Activated CD8-positive, alpha-beta T cell treated with anti-CD3 and anti-CD28 coated beads, Interleukin-2, amount 10 ng/mL, durations not matched to agents 7 days and 5 days (primary cell): ENCODE results near the gene ABI1. TPM values are rescaled to one million over a fixed set of nuclear protein-coding genes. Genes with fewer than 3 reads are reported as not detected.

Experiments used
- ATAC-seq: fragments of 150-1000 bp; cut with Tn5 transposase; one replicate; pipeline ENCODE4 v1.10.0; 2021; ENCODE audit warnings: moderate library complexity
- CTCF ChIA-PET: fragments of 350-600 bp; sonication (Branson Sonifier 250); formaldehyde crosslinking; loops from one replicate; lab custom pipeline; 2021; ENCODE audit warnings: antibody characterized with exemption; lab: Charles Lee
- POLR2A ChIA-PET: fragments of 350-600 bp; sonication (Branson Sonifier 250); formaldehyde crosslinking; loops from one replicate; lab custom pipeline; 2021; ENCODE audit warnings: antibody characterized with exemption; lab: Charles Lee
- DNase-seq: peaks from one replicate; pipeline ENCODE4 v3.0.0-alpha.2; 2020
- H3K27ac Mint-ChIP-seq: one replicate; pipeline ENCODE4 v1.8.0; 2021; ENCODE audit warnings: mild to moderate bottlenecking, mixed read lengths
- H3K27me3 Mint-ChIP-seq: one replicate; pipeline ENCODE4 v1.8.0; 2021; ENCODE audit warnings: low read depth, mixed read lengths
- H3K36me3 Mint-ChIP-seq: one replicate; pipeline ENCODE4 v1.8.0; 2021; ENCODE audit warnings: low read depth, mixed read lengths
- H3K4me1 Mint-ChIP-seq: one replicate; pipeline ENCODE4 v1.8.0; 2021; ENCODE audit warnings: low read depth, mixed read lengths
- H3K4me3 Mint-ChIP-seq: one replicate; pipeline ENCODE4 v1.8.0; 2021; ENCODE audit warnings: mild to moderate bottlenecking, mixed read lengths
- H3K9me3 Mint-ChIP-seq: one replicate; pipeline ENCODE4 v1.8.0; 2022; ENCODE audit warnings: mixed read lengths; ENCODE audit not compliant: insufficient read depth
- total RNA-seq, 2 experiments: library from RNA; stranded (reverse); gene quantifications; one replicate each; pipeline ENCODE4 v1.2.3, GENCODE V29; 2021

ABI1 gene
- total RNA-seq, 2 experiments from 2014 or later = 46.9 to 49.7 TPM

DNA sequence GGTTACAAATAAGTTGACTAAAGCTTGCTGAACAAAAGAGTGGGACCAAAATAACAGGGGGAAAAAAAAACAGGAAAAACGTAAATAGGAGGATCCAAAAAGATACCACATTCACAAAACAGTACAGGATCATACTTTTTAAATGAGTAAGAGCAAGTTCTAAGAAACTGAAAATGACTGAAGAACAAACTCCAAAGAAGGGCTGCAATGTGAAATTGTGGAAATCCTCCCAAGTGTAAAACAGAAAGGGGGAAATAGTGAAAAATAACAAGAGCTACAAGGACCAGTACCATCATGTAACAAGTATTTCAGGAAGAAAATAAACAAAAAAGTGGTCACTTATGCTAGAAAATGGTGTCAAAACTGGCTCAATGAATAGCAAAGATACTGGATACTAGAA, 116.9 kb downstream of the ABI1 start:
- CTCF ChIA-PET = interaction anchor here (1.6 kb wide), 1 partner anchor 18 kb away, joined by 5 read pairs; no protein-coding TSS in a partner anchor
- DNase-seq = no peak
- Mint-ChIP-seq H3K4me1 (peaks cover 19% of the 10 kb centered on the region), H3K27me3 (no peaks in the 10 kb centered on the region), H3K4me3 (no peak overlapping the region), H3K36me3 (peaks cover 62% of the 10 kb centered on the region), H3K9me3 (no peaks in the 10 kb centered on the region), H3K27ac (peak overlapping the region; percentile 4)
- POLR2A ChIA-PET = interaction anchor here (0.6 kb wide), 1 partner anchor 62 kb away, joined by 3 read pairs; no protein-coding TSS in a partner anchor
- ATAC-seq = no peak

- ChIA-PET POLR2A (no interaction called here), CTCF (interaction anchor here (1.6 kb wide), 1 partner anchor 17 kb away, joined by 5 read pairs; no protein-coding TSS in a partner anchor)
- ATAC-seq (no peak), DNase-seq (no peak)
- H3K27ac Mint-ChIP-seq = peak overlapping the region; percentile 0
- H3K36me3 Mint-ChIP-seq = peaks cover 63% of the 10 kb centered on the region
- H3K9me3 Mint-ChIP-seq = no peaks in the 10 kb centered on the region
- no peaks in the 10 kb centered on the region for H3K27me3 Mint-ChIP-seq
- peaks cover 22% of the 10 kb centered on the region for H3K4me1 Mint-ChIP-seq
- no peak overlapping the region for H3K4me3 Mint-ChIP-seq
These were observed 117.7 kb downstream of the ABI1 start for GRCh38 chr10:26743091-26743490.

DNA sequence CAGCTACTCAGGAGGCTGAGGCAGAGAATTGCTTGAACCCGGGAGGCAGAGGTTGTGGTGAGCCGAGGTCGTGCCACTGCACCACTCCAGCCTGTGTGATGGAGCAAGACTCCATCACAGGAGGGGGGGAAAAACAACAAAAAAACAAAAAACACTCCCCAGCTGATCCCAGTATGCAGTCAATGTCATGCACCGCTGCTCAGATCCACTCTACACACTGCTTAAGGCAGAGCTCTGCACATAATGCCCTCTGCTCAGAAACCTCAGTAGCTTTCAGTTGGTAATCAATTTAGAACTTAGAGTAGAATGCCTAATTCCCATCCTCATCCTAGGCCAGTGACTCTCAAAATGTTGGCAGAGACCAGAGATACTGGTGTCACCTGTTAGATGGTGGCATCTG, 119.4 kb downstream of the ABI1 start:
- Mint-ChIP-seq H3K4me1 (peaks cover 33% of the 10 kb centered on the region), H3K36me3 (peaks cover 70% of the 10 kb centered on the region), H3K27ac (no peak overlapping the region)

GRCh38 chr10:26739071-26739631, 121.6 kb downstream of the ABI1 start:
- H3K4me1 Mint-ChIP-seq = peaks cover 33% of the 10 kb centered on the region
- no peaks in the 10 kb centered on the region for H3K9me3 Mint-ChIP-seq
- no peak overlapping the region for H3K4me3 Mint-ChIP-seq

More for the DNA sequence above, 119.4 kb downstream of the ABI1 start:
- H3K9me3 Mint-ChIP-seq = no peaks in the 10 kb centered on the region
- H3K4me3 Mint-ChIP-seq = no peak overlapping the region
- no peak for ATAC-seq
- CTCF ChIA-PET = interaction anchor here (1.5 to 4.5 kb wide), 2 partner anchors 10 to 15 kb away, joined by 6 to 26 read pairs; no protein-coding TSS in a partner anchor
- DNase-seq = no peak
- H3K27me3 Mint-ChIP-seq = no peaks in the 10 kb centered on the region
- POLR2A ChIA-PET = interaction anchor here (2.2 kb wide), 1 partner anchor 119 kb away, joined by 6 read pairs; no protein-coding TSS in a partner anchor

GRCh38 chr10:26738301-26738911, 122.4 kb downstream of the ABI1 start:
- Mint-ChIP-seq H3K4me1 (peaks cover 29% of the 10 kb centered on the region), H3K4me3 (no peak overlapping the region), H3K27ac (peak overlapping the region; percentile 53), H3K9me3 (no peaks in the 10 kb centered on the region), H3K27me3 (no peaks in the 10 kb centered on the region), H3K36me3 (peaks cover 69% of the 10 kb centered on the region)
- ChIA-PET CTCF (interaction anchor here (1.5 to 4.5 kb wide), 2 partner anchors 12 to 14 kb away, joined by 3 to 26 read pairs; no protein-coding TSS in a partner anchor), POLR2A (no interaction called here)
- ATAC-seq (no peak), DNase-seq (no peak)

More at GRCh38 chr10:26739071-26739631, 121.6 kb downstream of the ABI1 start:
- no peak for ATAC-seq
- ChIA-PET CTCF (interaction anchor here (1.2 to 4.5 kb wide), 3 partner anchors 13 to 15 kb away, joined by 3 to 26 read pairs (median 4); no protein-coding TSS in a partner anchor), POLR2A (no interaction called here)
- DNase-seq = no peak
- Mint-ChIP-seq H3K27ac (peak overlapping the region; percentile 35), H3K36me3 (peaks cover 70% of the 10 kb centered on the region), H3K27me3 (no peaks in the 10 kb centered on the region)

DNA sequence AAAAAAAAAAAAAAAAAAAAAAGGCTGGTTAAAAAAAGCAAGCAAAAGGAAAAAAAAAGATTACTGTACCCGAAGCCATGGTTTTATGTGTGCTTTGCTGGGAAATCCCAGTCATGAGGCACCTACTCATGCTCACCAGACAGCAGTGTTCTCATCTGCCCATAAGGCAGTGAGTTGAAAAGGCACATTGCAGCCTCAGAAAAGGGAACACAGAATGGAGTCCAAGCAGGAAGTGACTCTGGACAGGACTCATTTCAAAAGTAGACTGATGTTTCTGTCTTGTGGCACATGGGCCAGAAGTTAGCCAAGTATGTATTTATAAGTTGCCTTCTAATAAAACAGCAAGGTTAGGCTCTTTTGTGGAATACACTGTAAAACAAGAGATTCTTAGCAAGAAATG, 123.0 kb downstream of the ABI1 start:
- peaks cover 66% of the 10 kb centered on the region for H3K36me3 Mint-ChIP-seq
- CTCF ChIA-PET = interaction anchor here (1.5 to 4.5 kb wide), 2 partner anchors 11 to 14 kb away, joined by 3 to 26 read pairs; no protein-coding TSS in a partner anchor
- POLR2A ChIA-PET = no interaction called here
- no peaks in the 10 kb centered on the region for H3K9me3 Mint-ChIP-seq
- ATAC-seq = peak; percentile 50
- H3K4me1 Mint-ChIP-seq = peaks cover 29% of the 10 kb centered on the region
- peak; percentile 39 for DNase-seq
- no peak overlapping the region for H3K4me3 Mint-ChIP-seq
- H3K27me3 Mint-ChIP-seq = no peaks in the 10 kb centered on the region
- peak overlapping the region; percentile 53 for H3K27ac Mint-ChIP-seq

DNA sequence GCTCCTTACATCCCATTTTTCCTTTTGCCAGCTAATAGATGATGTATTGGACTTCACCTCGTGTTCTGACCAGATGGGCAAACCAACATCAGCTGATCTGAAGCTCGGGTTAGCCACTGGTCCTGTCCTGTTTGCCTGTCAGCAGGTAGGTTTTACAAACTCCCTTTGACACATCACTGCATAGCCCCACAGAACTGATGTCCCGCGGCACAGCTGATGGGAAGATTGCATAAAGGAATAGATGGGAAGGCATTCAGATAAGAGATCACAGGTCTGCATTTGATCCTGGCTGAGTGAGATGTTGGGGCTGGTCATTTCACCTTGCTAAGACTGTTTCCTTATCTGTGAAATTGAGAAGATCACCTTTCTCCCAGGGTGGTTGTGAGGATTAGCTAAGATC, 125.3 kb downstream of the ABI1 start:
- Mint-ChIP-seq H3K27ac (peak overlapping the region; percentile 10), H3K27me3 (no peaks in the 10 kb centered on the region), H3K4me3 (no peak overlapping the region), H3K9me3 (no peaks in the 10 kb centered on the region), H3K36me3 (peaks cover 53% of the 10 kb centered on the region), H3K4me1 (peaks cover 24% of the 10 kb centered on the region)
- DNase-seq = no peak
- POLR2A ChIA-PET = no interaction called here
- CTCF ChIA-PET = interaction anchor here (0.7 to 2.7 kb wide), 3 partner anchors 9 to 20 kb away, joined by 3 to 24 read pairs (median 3); no protein-coding TSS in a partner anchor
- no peak for ATAC-seq

GRCh38 chr10:26733750-26734568, 126.8 kb downstream of the ABI1 start:
- H3K4me1 Mint-ChIP-seq = peaks cover 15% of the 10 kb centered on the region
- peaks cover 50% of the 10 kb centered on the region for H3K36me3 Mint-ChIP-seq
- no peak for ATAC-seq
- no peak overlapping the region for H3K4me3 Mint-ChIP-seq
- ChIA-PET POLR2A (no interaction called here), CTCF (interaction anchor here (2.7 kb wide), 1 partner anchor 8 kb away, joined by 24 read pairs; no protein-coding TSS in a partner anchor)
- no peak for DNase-seq
- no peaks in the 10 kb centered on the region for H3K9me3 Mint-ChIP-seq
- no peak overlapping the region for H3K27ac Mint-ChIP-seq
- H3K27me3 Mint-ChIP-seq = no peaks in the 10 kb centered on the region

DNA sequence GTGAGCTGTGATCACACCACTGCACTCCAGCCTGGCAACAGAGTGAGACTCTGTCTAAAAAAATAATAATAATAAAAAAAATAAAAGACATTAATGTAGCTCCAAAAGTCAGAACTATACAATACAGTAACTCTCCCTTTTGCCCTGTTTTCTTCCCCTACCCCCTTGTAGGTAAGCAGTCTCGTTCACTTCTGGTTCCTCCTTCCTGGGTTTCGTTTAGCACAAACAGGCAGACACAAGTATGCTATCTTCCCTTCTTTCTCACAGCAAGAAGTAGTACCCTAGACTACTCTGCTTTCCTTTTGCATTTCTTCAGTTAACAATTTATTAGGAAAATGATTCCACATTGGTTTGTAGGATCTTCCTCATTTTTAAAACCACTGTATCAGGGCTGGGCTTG, 130.2 kb downstream of the ABI1 start:
- Mint-ChIP-seq H3K4me1 (peaks cover 3% of the 10 kb centered on the region), H3K9me3 (no peaks in the 10 kb centered on the region), H3K27me3 (no peaks in the 10 kb centered on the region), H3K36me3 (peaks cover 41% of the 10 kb centered on the region), H3K27ac (no peak overlapping the region), H3K4me3 (no peak overlapping the region)
- no peak for DNase-seq
- POLR2A ChIA-PET = no interaction called here
- ATAC-seq = no peak
- CTCF ChIA-PET = no interaction called here

DNA sequence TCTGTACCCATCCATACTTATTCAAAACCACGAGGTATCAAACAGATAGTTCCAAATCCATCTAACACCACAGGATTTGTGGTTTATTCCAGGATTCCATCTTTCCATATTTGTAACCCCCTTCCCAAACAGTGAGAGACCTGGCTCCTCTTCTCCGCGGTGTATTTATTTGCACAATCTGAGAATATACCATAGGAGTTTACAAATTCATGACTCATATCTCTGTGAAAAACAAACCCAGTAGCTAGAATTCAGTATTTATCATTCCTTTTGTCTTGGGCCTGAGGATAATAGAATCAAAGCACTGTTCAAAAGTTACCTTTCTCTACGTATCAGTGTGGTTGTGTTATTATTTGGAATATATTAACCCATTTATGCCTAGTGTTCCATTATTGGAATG, 131.4 kb downstream of the ABI1 start:
- Mint-ChIP-seq H3K9me3 (no peaks in the 10 kb centered on the region), H3K27me3 (no peaks in the 10 kb centered on the region), H3K36me3 (peaks cover 40% of the 10 kb centered on the region), H3K27ac (no peak overlapping the region), H3K4me3 (no peak overlapping the region), H3K4me1 (peaks cover 3% of the 10 kb centered on the region)
- DNase-seq = no peak
- CTCF ChIA-PET = interaction anchor here (1.0 to 5.2 kb wide), 3 partner anchors 15 to 152 kb away, joined by 4 to 105 read pairs (median 4); no protein-coding TSS in a partner anchor
- POLR2A ChIA-PET = no interaction called here
- ATAC-seq = no peak

GRCh38 chr10:26728957-26729356, 131.8 kb downstream of the ABI1 start:
- Mint-ChIP-seq H3K9me3 (no peaks in the 10 kb centered on the region), H3K27me3 (no peaks in the 10 kb centered on the region), H3K27ac (no peak overlapping the region), H3K36me3 (peaks cover 43% of the 10 kb centered on the region), H3K4me3 (no peak overlapping the region), H3K4me1 (peaks cover 3% of the 10 kb centered on the region)
- ATAC-seq (no peak), DNase-seq (no peak)
- ChIA-PET CTCF (interaction anchor here (1.0 to 5.2 kb wide), 3 partner anchors 16 to 153 kb away, joined by 4 to 105 read pairs (median 4); no protein-coding TSS in a partner anchor), POLR2A (no interaction called here)
